Measurements from ENCODE around the gene CERS6.

- TF ChIP-seq CTCF (IDR thresholded peaks at IDR 0.05; ENCODE audit: low read depth, low read length) (no peak), POLR2A (IDR thresholded peaks at IDR 0.05; ENCODE audit: extremely low read depth, insufficient read length) (no peak), MYC (IDR thresholded peaks at IDR 0.05; ENCODE audit: low read depth, low read length) (no peak)
- TF ChIP-seq, protein P1, sequence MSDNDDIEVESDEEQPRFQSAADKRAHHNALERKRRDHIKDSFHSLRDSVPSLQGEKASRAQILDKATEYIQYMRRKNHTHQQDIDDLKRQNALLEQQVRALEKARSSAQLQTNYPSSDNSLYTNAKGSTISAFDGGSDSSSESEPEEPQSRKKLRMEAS (IDR thresholded peaks at IDR 0.05; ENCODE audit: low read depth, low read length), result no peak
Measured at GRCh38 chr2:168568476-168569267, 112.6 kb downstream of the CERS6 start.
